Lower lobe of right lung (tissue), 2 donors: ENCODE data around the gene SELENOS. TPM values are rescaled to one million over a fixed set of nuclear protein-coding genes. Genes with fewer than 3 reads are reported as not detected.

Experiments used
- ATAC-seq, 2 donors: fragments of 200-7000 bp; cut with Tn5 transposase; one replicate each; pipeline ENCODE4 v1.9.1; 2020 to 2022; ENCODE audit warnings: mild to moderate bottlenecking in 2 of 2, moderate library complexity in 2 of 2
- DNase-seq: peaks from one replicate; pipeline ENCODE4 v3.0.0-alpha.2; 2020
- H3K27ac ChIP-seq: fragments of 200-600 bp; one replicate; pipeline ENCODE4 v1.8.0; 2022
- H3K27me3 ChIP-seq: fragments of 200-600 bp; one replicate; pipeline ENCODE4 v1.8.0; 2022; ENCODE audit warnings: low read depth
- H3K36me3 ChIP-seq: fragments of 200-600 bp; one replicate; pipeline ENCODE4 v1.8.0; 2022; ENCODE audit warnings: mild to moderate bottlenecking
- H3K4me1 ChIP-seq: fragments of 200-600 bp; one replicate; pipeline ENCODE4 v1.8.0; 2022
- H3K4me3 ChIP-seq: fragments of 200-600 bp; one replicate; pipeline ENCODE4 v1.8.0; 2022; ENCODE audit warnings: mild to moderate bottlenecking
- H3K9me3 ChIP-seq: fragments of 200-600 bp; one replicate; pipeline ENCODE4 v1.8.0; 2022
- CTCF ChIP-seq: fragments of 200-600 bp; IDR thresholded peaks from one replicate; pipeline ENCODE4 v1.8.0; 2022; ENCODE audit warnings: antibody characterized with exemption, mild to moderate bottlenecking
- intact Hi-C: fragments of 100-400 bp; cut with DNase I; formaldehyde crosslinking; loops from one replicate; pipeline ENCODE4 v1.11.0; 2022
- total RNA-seq: library from RNA; stranded (reverse); fragmentation: NEBNext Ultra II Directional; extraction: Animal tissue kit (Norgen Biotek cat#: 25700); gene quantifications from one replicate; pipeline ENCODE4 v1.2.1, GENCODE V29; 2021
- donor health status: DM: no; HTN: yes; CAD: no; lungs with severe emphysema.

SELENOS gene
- total RNA-seq, 1 donor from 2014 or later: 64.5 TPM

GRCh38 chr15:101313041-101313761 lies 35.9 kb upstream of the SELENOS start:
- no peak overlapping the region for H3K4me3 ChIP-seq
- no peak for DNase-seq
- no peaks in the 10 kb centered on the region for H3K4me1 ChIP-seq
- H3K27ac ChIP-seq: no peak overlapping the region
- no peaks in the 10 kb centered on the region for H3K27me3 ChIP-seq
- intact Hi-C loops: no loop called here
- H3K36me3 ChIP-seq: no peaks in the 10 kb centered on the region
- no peak for ATAC-seq
- no peaks in the 10 kb centered on the region for H3K9me3 ChIP-seq
- no peak for TF ChIP-seq CTCF

- Histone ChIP-seq H3K9me3 (no peaks in the 10 kb centered on the region), H3K36me3 (no peaks in the 10 kb centered on the region), H3K4me3 (no peak overlapping the region), H3K27me3 (no peaks in the 10 kb centered on the region), H3K4me1 (no peaks in the 10 kb centered on the region), H3K27ac (no peak overlapping the region)
- no peak for TF ChIP-seq CTCF
- DNase-seq (no peak), ATAC-seq (no peak)
- intact Hi-C loops: no loop called here
Measured at GRCh38 chr15:101310508-101310907, 33.2 kb upstream of the SELENOS start.

GRCh38 chr15:101310161-101310480 lies 32.8 kb upstream of the SELENOS start:
- peak; percentile 24 for DNase-seq
- H3K9me3 ChIP-seq: no peaks in the 10 kb centered on the region
- no peaks in the 10 kb centered on the region for H3K36me3 ChIP-seq
- ATAC-seq: no peak
- H3K4me3 ChIP-seq: no peak overlapping the region
- no peaks in the 10 kb centered on the region for H3K27me3 ChIP-seq
- no peak overlapping the region for H3K27ac ChIP-seq
- no peak for TF ChIP-seq CTCF
- intact Hi-C loops: no loop called here
- no peaks in the 10 kb centered on the region for H3K4me1 ChIP-seq

- Histone ChIP-seq H3K36me3 (no peaks in the 10 kb centered on the region), H3K27ac (no peak overlapping the region), H3K4me1 (no peaks in the 10 kb centered on the region), H3K9me3 (no peaks in the 10 kb centered on the region), H3K27me3 (no peaks in the 10 kb centered on the region), H3K4me3 (no peak overlapping the region)
- intact Hi-C loops: no loop called here
- no peak for ATAC-seq
- DNase-seq: peak; percentile 35
- no peak for TF ChIP-seq CTCF
Measured at GRCh38 chr15:101309436-101310160, 32.3 kb upstream of the SELENOS start.

GRCh38 chr15:101308604-101309435 lies 31.5 kb upstream of the SELENOS start:
- intact Hi-C loops: no loop called here
- DNase-seq (peak; percentile 36), ATAC-seq (no peak)
- TF ChIP-seq CTCF: no peak
- Histone ChIP-seq H3K9me3 (no peaks in the 10 kb centered on the region), H3K4me3 (no peak overlapping the region), H3K4me1 (no peaks in the 10 kb centered on the region), H3K27ac (no peak overlapping the region), H3K27me3 (no peaks in the 10 kb centered on the region), H3K36me3 (no peaks in the 10 kb centered on the region)
